GM12878 (cell line): ENCODE measurements around the gene STAMBPL1. TPM values are rescaled to one million over a fixed set of nuclear protein-coding genes. Genes with fewer than 3 reads are reported as not detected.

Experiments
- ATAC-seq: fragments of 200-7000 bp; cut with Tn5 transposase; 3 replicates; pipeline ENCODE4 v1.9.1; 2020; ENCODE audit warnings: mild to moderate bottlenecking, moderate library complexity
- BruUV-seq: library from RNA; stranded (reverse); fragments of 400-500 nt; replicated peaks from 2 replicates; lab custom pipeline; 2021; lab: Mats Ljungman, UMichigan
- CTCF ChIA-PET: fragments of 300-600 bp; sonication (Branson Sonifier 250); formaldehyde crosslinking; extraction: SDS; loops from one replicate; lab custom pipeline; 2021; ENCODE audit warnings: inconsistent platforms; lab: Yijun Ruan, JAX
- POLR2A ChIA-PET: fragments of 350-600 bp; formaldehyde crosslinking; extraction: SDS; loops from one replicate; lab custom pipeline; 2021; ENCODE audit warnings: inconsistent platforms; lab: Charles Lee
- RAD21 ChIA-PET: fragments of 300-600 bp; sonication (Branson Sonifier 250); formaldehyde crosslinking; loops from one replicate; lab custom pipeline; 2023; ENCODE audit warnings: antibody characterized with exemption; ENCODE audit not compliant: unreplicated experiment; lab: Charles Lee
- SMC1A ChIA-PET: fragments of 300-600 bp; sonication (Branson Sonifier 250); formaldehyde crosslinking; loops from one replicate; lab custom pipeline; 2023; ENCODE audit not compliant: unreplicated experiment, uncharacterized antibody; lab: Charles Lee
- DNase-seq: peaks from one replicate; pipeline ENCODE4 v3.0.0-alpha.2; 2011; ENCODE audit warnings: low read depth, low spot score
- FAIRE-seq: peaks from 3 replicates; lab custom pipeline; 2011; peaks lifted over from hg19 to GRCh38; lab: Jason Lieb, UNC
- H2AFZ ChIP-seq: 2 replicates; pipeline ENCODE4 v1.6.0; 2011; ENCODE audit warnings: low read depth, low read length, control low read depth; ENCODE audit not compliant: control insufficient read depth
- H3K27ac ChIP-seq: 2 replicates; pipeline ENCODE4 v1.5.1; 2011; ENCODE audit warnings: control low read depth; ENCODE audit not compliant: control insufficient read depth, insufficient read depth
- H3K27me3 ChIP-seq, 2 experiments: replicated peaks in 1 of 2; 2 replicates each; pipeline versions ENCODE4 v1.6.0 to v1.6.1; 2011; ENCODE audit warnings: low read length in 1 of 2; ENCODE audit not compliant: control insufficient read depth in 2 of 2, insufficient read depth in 2 of 2
- H3K36me3 ChIP-seq, 2 experiments: 2 replicates each; pipeline ENCODE4 v1.5.1; 2011; ENCODE audit warnings: low read length in 1 of 2; ENCODE audit not compliant: control insufficient read depth in 2 of 2, insufficient read depth in 2 of 2
- H3K4me1 ChIP-seq: 2 replicates; pipeline ENCODE4 v1.6.1; 2011; ENCODE audit warnings: mild to moderate bottlenecking, low read length, moderate library complexity, mixed read lengths; ENCODE audit not compliant: control insufficient read depth, insufficient read depth
- H3K4me2 ChIP-seq: 2 replicates; pipeline ENCODE4 v1.6.0; 2011; ENCODE audit warnings: control low read depth; ENCODE audit not compliant: control insufficient read depth, insufficient read depth
- H3K4me3 ChIP-seq: fragments of 200-600 bp; sonication (generic); 2 replicates; pipeline ENCODE4 v1.5.1; 2016
- H3K79me2 ChIP-seq: 2 replicates; pipeline ENCODE4 v1.6.0; 2011; ENCODE audit warnings: low read length; ENCODE audit not compliant: control insufficient read depth, insufficient read depth
- H3K9ac ChIP-seq: 2 replicates; pipeline ENCODE4 v1.8.0; 2011; ENCODE audit warnings: low read length, control low read depth, mixed read lengths; ENCODE audit not compliant: control insufficient read depth, insufficient read depth
- H3K9me3 ChIP-seq: replicated peaks from 3 replicates; pipeline ENCODE4 v1.5.1; 2011; ENCODE audit warnings: mild to moderate bottlenecking, low read length; ENCODE audit not compliant: control insufficient read depth, insufficient read depth
- H4K20me1 ChIP-seq: 2 replicates; pipeline ENCODE4 v1.6.0; 2011; ENCODE audit not compliant: control insufficient read depth, insufficient read depth
- CUX1 ChIP-seq: IDR thresholded peaks from 2 replicates; pipeline ENCODE4 v1.6.1; 2012; ENCODE audit warnings: improper control_type of control experiment, low read depth, low read length; ENCODE audit not compliant: insufficient replicate concordance
- ESRRA ChIP-seq: IDR thresholded peaks from 2 replicates; pipeline ENCODE4 v1.6.1; 2012; ENCODE audit warnings: mild to moderate bottlenecking, low read length, improper control_type of control experiment
- POU2F2 ChIP-seq: IDR thresholded peaks from 3 replicates; pipeline ENCODE4 v1.6.1; 2011; ENCODE audit warnings: low read depth, mild to moderate bottlenecking, low read length, borderline replicate concordance
- in situ Hi-C: fragments of 300-500 bp; cut with MboI; formaldehyde crosslinking; loops from 9 replicates; pipeline ENCODE4 v1.14.3; 2018; ENCODE audit warnings: mixed read lengths
- intact Hi-C: fragments of 100-400 bp; cut with micrococcal nuclease; formaldehyde crosslinking; loops from one replicate; pipeline ENCODE4 v1.14.2; 2022; ENCODE audit not compliant: unreplicated experiment
- polyA plus RNA-seq, 11 experiments: library from polyadenylated mRNA; depleted of rRNA in 4 of 11; unstranded in 6 of 11; stranded (reverse) in 5 of 11; fragments of >200 nt; fragmentation: Nextera tagmentation in 4 of 11; fragmentation: Illumina TruSeq in 1 of 11; extraction: Ambion mirVana in 4 of 11; extraction: Trizol in 1 of 11; gene quantifications; 1 replicate in 1 of 11; 2 replicates in 10 of 11; pipeline versions ENCODE4 v1.2.1 to v1.2.3, GENCODE V29; 2011 to 2016; ENCODE audit warnings: inconsistent platforms in 2 of 11, missing spikeins in 2 of 11, low read depth in 1 of 11
- total RNA-seq, 4 experiments: library from RNA; depleted of rRNA in 3 of 4; stranded (reverse); fragments of >200 nt in 3 of 4; fragmentation: Illumina TruSeq in 1 of 4; extraction: Trizol in 1 of 4; gene quantifications; 2 replicates each; pipeline versions ENCODE4 v1.2.1 to v1.2.3, GENCODE V29; 2013 to 2021

Gene STAMBPL1
- total and polyA plus RNA-seq, 10 of the 15 experiments (the other 5 are each of a cell fraction or from before 2014, with no cell fraction given): 7.5 to 44.1 (median 25.4) TPM

- no peak for DNase-seq
- no peaks in the 10 kb centered on the region for H3K4me1 ChIP-seq
- no TSS peak for BruUV-seq
- H3K9me3 ChIP-seq: no peaks in the 10 kb centered on the region
- H2AFZ ChIP-seq: peak overlapping the region; percentile 45; the same call in 1 of the 2 replicates
- H3K9ac ChIP-seq: no peak overlapping the region
- peak; percentile 50; the same call in 2 of the 3 replicates for ATAC-seq
- no peaks in the 10 kb centered on the region for H3K27me3 ChIP-seq
- FAIRE-seq: peak; percentile 79
- no peaks in the 10 kb centered on the region for H4K20me1 ChIP-seq
- CTCF ChIA-PET: interaction anchor here (1.0 to 11.9 kb wide), 7 partner anchors 14 to 117 kb away, joined by 3 to 160 read pairs (median 4); no protein-coding TSS in a partner anchor
- no peak overlapping the region for H3K4me2 ChIP-seq
- no peak overlapping the region for H3K4me3 ChIP-seq
- H3K27ac ChIP-seq: no peak overlapping the region
- in situ Hi-C loops: no loop called here
- RAD21 ChIA-PET: interaction anchor here (0.5 to 1.6 kb wide), 4 partner anchors 34 to 120 kb away, joined by 3 to 12 read pairs (median 4); partner anchors contain the start of gene FAS
- SMC1A ChIA-PET: interaction anchor here (0.6 to 2.9 kb wide), 14 partner anchors 10 to 483 kb away, joined by 3 to 24 read pairs (median 4); partner anchors contain the start of gene STAMBPL1
- H3K79me2 ChIP-seq: no peaks in the 10 kb centered on the region
- no peaks in the 10 kb centered on the region for H3K36me3 ChIP-seq
- POLR2A ChIA-PET: interaction anchor here (0.6 kb wide), 1 partner anchor 22 kb away, joined by 3 read pairs; no protein-coding TSS in a partner anchor
- no peak for TF ChIP-seq CUX1
- peak; percentile 25; the same call in 1 of the 3 replicates for TF ChIP-seq POU2F2
- TF ChIP-seq ESRRA: no peak
- intact Hi-C loops: no loop called here
Measured at GRCh38 chr10:88870089-88870488, 10.0 kb upstream of the STAMBPL1 start.
